ENCODE data around the gene RERG. TPM values are rescaled to one million over a fixed set of nuclear protein-coding genes. Genes with fewer than 3 reads are reported as not detected.

RERG gene
- total RNA-seq: 0.28 TPM in 2 replicates

GRCh38 chr12:15220915-15221885 is at the start of gene RERG:
Gene RERG (minus strand): TSS chr12:15221417. CDS start chr12:15217489, 3,928 bp downstream.

Other genes with a start within 250 kb of the RERG start
- not detected in 2 replicates for gene PDE6H, start 248.4 kb downstream of the RERG start, total RNA-seq
- gene PTPRO, start 101.1 kb upstream of the RERG start, total RNA-seq: 0.85 and 1.3 TPM in 2 replicates